Cardiac septum (tissue), 1 donor: ENCODE results near the gene RAB38. TPM values are rescaled to one million over a fixed set of nuclear protein-coding genes. Genes with fewer than 3 reads are reported as not detected.

Experiments
- microRNA-seq: library from miRNA; unstranded; fragments of <30 nt; microRNA quantifications from one replicate; pipeline ENCODE4 v1.2.0, GENCODE V29; 2020
- total RNA-seq: library from RNA; stranded (reverse); fragmentation: NEBNext Ultra II Directional; extraction: Animal tissue kit (Norgen Biotek cat#: 25700); gene quantifications from one replicate; pipeline ENCODE4 v1.2.1, GENCODE V29; 2021
- donor health status: DM: no; HTN: no; CAD: no.

RAB38 gene
- total RNA-seq, 1 donor from 2014 or later: 0.22 TPM

Small RNA genes lying within 50 kb of the gene (microRNA-seq; reads per million reads assigned to microRNA genes)
- not detected for gene MIR3166

Other genes with a start within 250 kb of the RAB38 start
- 19.3 TPM for gene CTSC, start 162.3 kb upstream of the RAB38 start, total RNA-seq